Measurements from ENCODE around the gene OR7D2.

GRCh38 chr19:9187191-9187590 lies 8.4 kb downstream of the OR7D2 start:
- TF ChIP-seq, protein P1, sequence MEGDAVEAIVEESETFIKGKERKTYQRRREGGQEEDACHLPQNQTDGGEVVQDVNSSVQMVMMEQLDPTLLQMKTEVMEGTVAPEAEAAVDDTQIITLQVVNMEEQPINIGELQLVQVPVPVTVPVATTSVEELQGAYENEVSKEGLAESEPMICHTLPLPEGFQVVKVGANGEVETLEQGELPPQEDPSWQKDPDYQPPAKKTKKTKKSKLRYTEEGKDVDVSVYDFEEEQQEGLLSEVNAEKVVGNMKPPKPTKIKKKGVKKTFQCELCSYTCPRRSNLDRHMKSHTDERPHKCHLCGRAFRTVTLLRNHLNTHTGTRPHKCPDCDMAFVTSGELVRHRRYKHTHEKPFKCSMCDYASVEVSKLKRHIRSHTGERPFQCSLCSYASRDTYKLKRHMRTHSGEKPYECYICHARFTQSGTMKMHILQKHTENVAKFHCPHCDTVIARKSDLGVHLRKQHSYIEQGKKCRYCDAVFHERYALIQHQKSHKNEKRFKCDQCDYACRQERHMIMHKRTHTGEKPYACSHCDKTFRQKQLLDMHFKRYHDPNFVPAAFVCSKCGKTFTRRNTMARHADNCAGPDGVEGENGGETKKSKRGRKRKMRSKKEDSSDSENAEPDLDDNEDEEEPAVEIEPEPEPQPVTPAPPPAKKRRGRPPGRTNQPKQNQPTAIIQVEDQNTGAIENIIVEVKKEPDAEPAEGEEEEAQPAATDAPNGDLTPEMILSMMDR (IDR thresholded peaks at IDR 0.05) = no peak
- no peak for TF ChIP-seq POLR2A (IDR thresholded peaks at IDR 0.05)

Data from lower leg skin (tissue), 3 donors.